ENCODE results near the gene CD4. TPM values are rescaled to one million over a fixed set of nuclear protein-coding genes. Genes with fewer than 3 reads are reported as not detected.

CD4 gene
- total and polyA plus RNA-seq, 10 of the 15 experiments (the other 5 are each of a cell fraction or from before 2014, with no cell fraction given), result 0.24 to 1.6 (median 0.69) TPM

- H3K9me3 ChIP-seq (replicated peaks; ENCODE audit: control insufficient read depth, insufficient read depth, low read length), result no peaks in the 10 kb centered on the region
- WGBS (ENCODE audit: insufficient coverage, insufficient replicate concordance, low lambda C conversion rate, missing lambda C conversion rate), result 89% methylated on average over 2 of the region's 2 CpGs
- ChIA-PET CTCF (interaction anchor here (2.1 to 9.9 kb wide), 3 partner anchors 14 to 21 kb away, joined by 5 to 173 read pairs (median 72); partner anchors contain the start of genes SPSB2 and TPI1), RAD21 (ENCODE audit: unreplicated experiment) (interaction anchor here (1.2 kb wide), 1 partner anchor 22 kb away, joined by 3 read pairs; no protein-coding TSS in a partner anchor), POLR2A (interaction anchor here (1.8 kb wide), 1 partner anchor 11 kb away, joined by 4 read pairs; no protein-coding TSS in a partner anchor), SMC1A (ENCODE audit: uncharacterized antibody, unreplicated experiment) (interaction anchor here (1.3 kb wide), 1 partner anchor 94 kb away, joined by 3 read pairs; no protein-coding TSS in a partner anchor)
- no TSS peak for BruUV-seq (replicated peaks)
- intact Hi-C loops (cut with micrococcal nuclease; ENCODE audit: unreplicated experiment), result no loop called here
- peaks cover 23% of the 10 kb centered on the region for H3K79me2 ChIP-seq (ENCODE audit: control insufficient read depth, insufficient read depth, low read length)
- peaks cover 0 to 11% of the 10 kb centered on the region in 2 experiments; a peak in 3 of 4 replicates for H3K36me3 ChIP-seq (ENCODE audit: control insufficient read depth in 2 of 2, insufficient read depth in 2 of 2, low read length in 1 of 2)
- no peak overlapping the region for H3K4me2 ChIP-seq (ENCODE audit: control insufficient read depth, insufficient read depth)
- H4K20me1 ChIP-seq (ENCODE audit: control insufficient read depth, insufficient read depth), result no peaks in the 10 kb centered on the region
- DNase-seq (ENCODE audit: low read depth, low spot score) (no peak), FAIRE-seq (no peak), ATAC-seq (no peak)
- H3K4me1 ChIP-seq (ENCODE audit: control insufficient read depth, insufficient read depth, low read length), result peaks cover 19% of the 10 kb centered on the region
- H3K4me3 ChIP-seq, result no peak overlapping the region
- no peak overlapping the region for H2AFZ ChIP-seq (ENCODE audit: control insufficient read depth, low read depth, low read length)
- in situ Hi-C loops (cut with MboI), result no loop called here
- no peaks in the 10 kb centered on the region for H3K27me3 ChIP-seq (replicated peaks in 1 of 2; ENCODE audit: control insufficient read depth in 2 of 2, insufficient read depth in 2 of 2, low read length in 1 of 2)
- H3K27ac ChIP-seq (ENCODE audit: control insufficient read depth, insufficient read depth), result no peak overlapping the region
- no peak overlapping the region for H3K9ac ChIP-seq (ENCODE audit: control insufficient read depth, insufficient read depth, low read length)
- TF ChIP-seq STAT3 (IDR thresholded peaks at IDR 0.05; ENCODE audit: low read depth, low read length) (no peak), MTA3 (IDR thresholded peaks at IDR 0.05; ENCODE audit: borderline replicate concordance, low read length) (no peak), ATF7 (IDR thresholded peaks at IDR 0.05; ENCODE audit: low read depth) (no peak), KAT2A (conservative IDR thresholded peaks at IDR 0.05; ENCODE audit: control insufficient read depth, low read depth, low read length) (no peak), POLR2AphosphoS2 (IDR thresholded peaks at IDR 0.05; ENCODE audit: low read depth, low read length) (no peak), KLF5 (IDR thresholded peaks at IDR 0.05; ENCODE audit: partially characterized antibody) (no peak), SP1 (IDR thresholded peaks at IDR 0.05; ENCODE audit: low read depth, low read length) (no peak), RAD51 (IDR thresholded peaks at IDR 0.05) (no peak), BMI1 (IDR thresholded peaks at IDR 0.05; ENCODE audit: borderline replicate concordance) (no peak), TBL1XR1 (IDR thresholded peaks at IDR 0.05; ENCODE audit: low read depth, low read length) (no peak)
Measured at GRCh38 chr12:6847676-6848075, 58.3 kb downstream of the CD4 start.

Data from GM12878 (cell line).